Posterior cingulate gyrus (tissue), 11 donors: ENCODE data around the gene OR4C5.
"Not testable (repeated sequence)": the region's sequence is repeated elsewhere in the genome, so short reads cannot be mapped to it uniquely, and the experiment has no call there.

Experiments
- DNase-seq, 10 donors: peaks; one replicate each; pipeline versions ENCODE4 v3.0.0 to v3.0.0-alpha.2; 2020 to 2021; ENCODE audit warnings: mixed read lengths in 3 of 10
- intact Hi-C: fragments of 100-400 bp; cut with DNase I; formaldehyde crosslinking; loops from one replicate; pipeline ENCODE4 v1.15.1; 2023

OR4C5 gene

GRCh38 chr11:48366365-48366764 lies at the start of gene OR4C5:
TSS of gene OR4C5 (minus strand) at chr11:48366465. CDS start at chr11:48366465, 0 bp downstream.
- no peak for DNase-seq
- intact Hi-C loops, result no loop called here

- intact Hi-C loops, result no loop called here
- DNase-seq, result no peak
Measured at GRCh38 chr11:48384670-48385069, 18.4 kb upstream of the OR4C5 start.

GRCh38 chr11:48384151-48384550 lies 17.9 kb upstream of the OR4C5 start:
- intact Hi-C loops, DNase-seq: not testable (repeated sequence)

- intact Hi-C loops, DNase-seq: not testable (repeated sequence)
Measured at GRCh38 chr11:48361289-48361688, 5.0 kb downstream of the OR4C5 start.

- no peak for DNase-seq
- intact Hi-C loops, result loop anchor here (5.0 kb wide), 1 partner anchor 1673 kb away; no protein-coding TSS in a partner anchor
Measured at GRCh38 chr11:48354677-48355076, 11.6 kb downstream of the OR4C5 start.

GRCh38 chr11:48354013-48354412 lies 12.3 kb downstream of the OR4C5 start:
- DNase-seq, result no peak
- intact Hi-C loops, result no loop called here

- DNase-seq, intact Hi-C loops: not testable (repeated sequence)
Measured at GRCh38 chr11:48346286-48346685, 20.0 kb downstream of the OR4C5 start.

- intact Hi-C loops, DNase-seq: not testable (repeated sequence)
Measured at GRCh38 chr11:48342505-48342904, 23.8 kb downstream of the OR4C5 start.

- intact Hi-C loops, result no loop called here
- no peak for DNase-seq
Measured at GRCh38 chr11:48341466-48341865, 24.8 kb downstream of the OR4C5 start.

- DNase-seq, intact Hi-C loops: not testable (repeated sequence)
Measured at GRCh38 chr11:48324620-48325019, 41.6 kb downstream of the OR4C5 start, which contains the start of gene OR4C3. TSS of gene OR4C3 (plus strand) at chr11:48324920. CDS start at chr11:48325022, 102 bp downstream.

- DNase-seq, intact Hi-C loops: not testable (repeated sequence)
Measured at GRCh38 chr11:48319813-48320212, 46.5 kb downstream of the OR4C5 start.
